Nephron (organoid): Measurements from ENCODE around the gene PMPCA.

ENCODE experiments used
- H3K27ac Mint-ChIP-seq, 3 experiments: 2 replicates each; pipeline ENCODE4 v1.8.0; 2020; ENCODE audit warnings: mixed read lengths in 3 of 3, mild to moderate bottlenecking in 2 of 3, moderate library complexity in 1 of 3
- H3K27me3 Mint-ChIP-seq: 2 replicates; pipeline ENCODE4 v1.8.0; 2021; ENCODE audit warnings: low read depth, mild to moderate bottlenecking, moderate library complexity, mixed read lengths
- H3K36me3 Mint-ChIP-seq: 2 replicates; pipeline ENCODE4 v1.8.0; 2020; ENCODE audit warnings: low read depth, mixed read lengths
- H3K4me1 Mint-ChIP-seq: 2 replicates; pipeline ENCODE4 v1.8.0; 2020; ENCODE audit warnings: mixed read lengths
- H3K4me3 Mint-ChIP-seq, 3 experiments: 2 replicates each; pipeline ENCODE4 v1.8.0; 2020; ENCODE audit warnings: mild to moderate bottlenecking in 3 of 3, mixed read lengths in 3 of 3, moderate library complexity in 2 of 3
- H3K9me3 Mint-ChIP-seq: 2 replicates; pipeline ENCODE4 v1.8.0; 2020; ENCODE audit warnings: mixed read lengths
- TF ChIP-seq, protein P1 (sequence below), 3 experiments: fragments of 200-600 bp; sonication (generic); IDR thresholded peaks; one replicate each; pipeline ENCODE4 v1.5.0; 2021; ENCODE audit warnings: antibody characterized with exemption in 3 of 3; ENCODE audit not compliant: unreplicated experiment in 3 of 3

Gene PMPCA

GRCh38 chr9:136418182-136419091 is 8.0 kb downstream of the PMPCA start:
- H3K27me3 Mint-ChIP-seq, result no peaks in the 10 kb centered on the region

DNA sequence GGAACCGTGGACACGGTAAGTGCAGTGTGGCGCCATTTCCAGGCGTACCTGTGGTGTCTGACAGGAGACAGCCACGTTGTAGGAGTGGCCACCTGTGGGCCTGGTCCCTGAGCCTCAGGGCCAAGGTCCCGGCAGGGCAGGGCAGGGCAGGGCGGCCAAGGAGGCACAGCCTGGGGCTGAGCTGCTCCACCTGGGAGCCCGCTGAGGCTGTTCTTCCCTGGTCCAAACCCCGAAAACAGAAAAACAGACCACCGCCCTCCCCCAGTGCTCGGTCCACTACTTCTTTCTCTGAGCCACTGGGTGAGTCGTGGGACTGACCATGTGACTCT is 8.6 kb downstream of the PMPCA start:
- no peak overlapping the region for H3K27ac Mint-ChIP-seq
- no peaks in the 10 kb centered on the region for H3K9me3 Mint-ChIP-seq
- no peak overlapping the region for H3K4me3 Mint-ChIP-seq
- H3K27me3 Mint-ChIP-seq, result no peaks in the 10 kb centered on the region
- H3K36me3 Mint-ChIP-seq, result peaks cover 41% of the 10 kb centered on the region
- TF ChIP-seq, protein P1, sequence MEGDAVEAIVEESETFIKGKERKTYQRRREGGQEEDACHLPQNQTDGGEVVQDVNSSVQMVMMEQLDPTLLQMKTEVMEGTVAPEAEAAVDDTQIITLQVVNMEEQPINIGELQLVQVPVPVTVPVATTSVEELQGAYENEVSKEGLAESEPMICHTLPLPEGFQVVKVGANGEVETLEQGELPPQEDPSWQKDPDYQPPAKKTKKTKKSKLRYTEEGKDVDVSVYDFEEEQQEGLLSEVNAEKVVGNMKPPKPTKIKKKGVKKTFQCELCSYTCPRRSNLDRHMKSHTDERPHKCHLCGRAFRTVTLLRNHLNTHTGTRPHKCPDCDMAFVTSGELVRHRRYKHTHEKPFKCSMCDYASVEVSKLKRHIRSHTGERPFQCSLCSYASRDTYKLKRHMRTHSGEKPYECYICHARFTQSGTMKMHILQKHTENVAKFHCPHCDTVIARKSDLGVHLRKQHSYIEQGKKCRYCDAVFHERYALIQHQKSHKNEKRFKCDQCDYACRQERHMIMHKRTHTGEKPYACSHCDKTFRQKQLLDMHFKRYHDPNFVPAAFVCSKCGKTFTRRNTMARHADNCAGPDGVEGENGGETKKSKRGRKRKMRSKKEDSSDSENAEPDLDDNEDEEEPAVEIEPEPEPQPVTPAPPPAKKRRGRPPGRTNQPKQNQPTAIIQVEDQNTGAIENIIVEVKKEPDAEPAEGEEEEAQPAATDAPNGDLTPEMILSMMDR (IDR thresholded peaks at IDR 0.05; ENCODE audit: unreplicated experiment in 3 of 3), result no peak
- no peaks in the 10 kb centered on the region for H3K4me1 Mint-ChIP-seq

More at GRCh38 chr9:136418182-136419091, 8.0 kb downstream of the PMPCA start:
- TF ChIP-seq, protein P1 (IDR thresholded peaks at IDR 0.05; ENCODE audit: unreplicated experiment in 3 of 3), result no peak
- Mint-ChIP-seq H3K9me3 (no peaks in the 10 kb centered on the region), H3K27ac (no peak overlapping the region), H3K4me1 (no peaks in the 10 kb centered on the region), H3K36me3 (peaks cover 46% of the 10 kb centered on the region), H3K4me3 (no peak overlapping the region)

DNA sequence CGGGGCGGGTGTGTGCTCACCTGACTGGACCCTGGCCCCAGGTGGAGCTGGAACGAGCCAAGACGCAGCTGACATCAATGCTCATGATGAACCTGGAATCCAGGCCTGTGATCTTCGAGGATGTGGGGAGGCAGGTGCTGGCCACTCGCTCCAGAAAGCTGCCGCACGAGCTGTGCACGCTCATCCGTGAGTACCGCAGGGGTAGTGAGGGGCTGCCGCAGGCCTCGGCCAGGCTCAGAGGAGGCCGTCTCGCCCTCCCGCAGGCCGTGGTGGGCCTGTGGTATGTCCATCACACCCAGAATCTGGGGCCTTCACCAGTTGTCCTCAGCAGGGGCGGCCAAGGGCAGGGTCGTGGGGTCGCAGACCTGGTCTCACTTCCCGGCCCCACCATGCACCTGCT is 11.3 kb downstream of the PMPCA start:
- H3K4me1 Mint-ChIP-seq, result no peaks in the 10 kb centered on the region

GRCh38 chr9:136422876-136423275 is 12.4 kb downstream of the PMPCA start:
- TF ChIP-seq, protein P1 (IDR thresholded peaks at IDR 0.05; ENCODE audit: unreplicated experiment in 3 of 3), result no peak
- no peaks in the 10 kb centered on the region for H3K27me3 Mint-ChIP-seq
- H3K4me1 Mint-ChIP-seq, result no peaks in the 10 kb centered on the region
- H3K27ac Mint-ChIP-seq, result no peak overlapping the region
- no peaks in the 10 kb centered on the region for H3K9me3 Mint-ChIP-seq
- no peak overlapping the region for H3K4me3 Mint-ChIP-seq
- H3K36me3 Mint-ChIP-seq, result peaks cover 38% of the 10 kb centered on the region

More for the DNA sequence above, 11.3 kb downstream of the PMPCA start:
- Mint-ChIP-seq H3K36me3 (peaks cover 40% of the 10 kb centered on the region), H3K9me3 (no peaks in the 10 kb centered on the region), H3K27ac (no peak overlapping the region), H3K4me3 (no peak overlapping the region), H3K27me3 (no peaks in the 10 kb centered on the region)
- TF ChIP-seq, protein P1 (IDR thresholded peaks at IDR 0.05; ENCODE audit: unreplicated experiment in 3 of 3), result no peak

GRCh38 chr9:136423432-136424146 is 13.1 kb downstream of the PMPCA start:
- no peak overlapping the region for H3K4me3 Mint-ChIP-seq
- no peak overlapping the region for H3K27ac Mint-ChIP-seq
- H3K4me1 Mint-ChIP-seq, result no peaks in the 10 kb centered on the region
- no peaks in the 10 kb centered on the region for H3K27me3 Mint-ChIP-seq
- H3K36me3 Mint-ChIP-seq, result peaks cover 36% of the 10 kb centered on the region
- TF ChIP-seq, protein P1 (IDR thresholded peaks at IDR 0.05; ENCODE audit: unreplicated experiment in 3 of 3), result no peak
- H3K9me3 Mint-ChIP-seq, result no peaks in the 10 kb centered on the region
